Activated T-cell treated with anti-CD3 and anti-CD28 coated beads, Interleukin-2, amount 50 U/mL, for 24 hours (primary cell): Measurements from ENCODE around the gene CKS2.

ENCODE experiments used
- DNase-seq: peaks from one replicate; pipeline ENCODE4 v3.0.0-alpha.2; 2020
- H3K27ac Mint-ChIP-seq: 2 replicates; pipeline ENCODE4 v1.8.0; 2020; ENCODE audit warnings: mild to moderate bottlenecking, mixed read lengths
- H3K27me3 Mint-ChIP-seq: 2 replicates; pipeline ENCODE4 v1.8.0; 2020; ENCODE audit warnings: mixed read lengths
- H3K36me3 Mint-ChIP-seq: 2 replicates; pipeline ENCODE4 v1.8.0; 2020; ENCODE audit warnings: low read depth, mixed read lengths
- H3K4me1 Mint-ChIP-seq: 2 replicates; pipeline ENCODE4 v1.8.0; 2020; ENCODE audit warnings: low read depth, mixed read lengths
- H3K4me3 Mint-ChIP-seq: 2 replicates; pipeline ENCODE4 v1.8.0; 2020; ENCODE audit warnings: mild to moderate bottlenecking, moderate library complexity, mixed read lengths
- H3K9me3 Mint-ChIP-seq: 2 replicates; pipeline ENCODE4 v1.8.0; 2020; ENCODE audit warnings: mixed read lengths

Gene CKS2

GRCh38 chr9:89350988-89351557 lies 40.1 kb downstream of the CKS2 start:
- H3K36me3 Mint-ChIP-seq = peaks cover 100% of the 10 kb centered on the region
- peaks cover 29% of the 10 kb centered on the region for H3K4me1 Mint-ChIP-seq
- H3K4me3 Mint-ChIP-seq = no peak overlapping the region
- H3K9me3 Mint-ChIP-seq = no peaks in the 10 kb centered on the region
- DNase-seq = no peak
- H3K27ac Mint-ChIP-seq = peak overlapping the region; percentile 88
- H3K27me3 Mint-ChIP-seq = no peaks in the 10 kb centered on the region

- H3K27me3 Mint-ChIP-seq = no peaks in the 10 kb centered on the region
- H3K9me3 Mint-ChIP-seq = no peaks in the 10 kb centered on the region
- H3K4me1 Mint-ChIP-seq = peaks cover 33% of the 10 kb centered on the region
- peak overlapping the region; percentile 88 for H3K27ac Mint-ChIP-seq
- no peak overlapping the region for H3K4me3 Mint-ChIP-seq
- no peak for DNase-seq
- H3K36me3 Mint-ChIP-seq = peaks cover 100% of the 10 kb centered on the region
These were observed 40.7 kb downstream of the CKS2 start for GRCh38 chr9:89351584-89352300.

GRCh38 chr9:89352451-89352850 lies 41.5 kb downstream of the CKS2 start:
- H3K4me1 Mint-ChIP-seq = peaks cover 40% of the 10 kb centered on the region
- no peak overlapping the region for H3K4me3 Mint-ChIP-seq
- no peaks in the 10 kb centered on the region for H3K9me3 Mint-ChIP-seq
- H3K36me3 Mint-ChIP-seq = peaks cover 100% of the 10 kb centered on the region
- H3K27ac Mint-ChIP-seq = peak overlapping the region; percentile 88
- H3K27me3 Mint-ChIP-seq = no peaks in the 10 kb centered on the region
- no peak for DNase-seq

GRCh38 chr9:89352874-89353649 lies 42.1 kb downstream of the CKS2 start:
- H3K9me3 Mint-ChIP-seq = no peaks in the 10 kb centered on the region
- peaks cover 43% of the 10 kb centered on the region for H3K4me1 Mint-ChIP-seq
- H3K4me3 Mint-ChIP-seq = no peak overlapping the region
- DNase-seq = no peak
- peak overlapping the region; percentile 88 for H3K27ac Mint-ChIP-seq
- H3K36me3 Mint-ChIP-seq = peaks cover 100% of the 10 kb centered on the region
- no peaks in the 10 kb centered on the region for H3K27me3 Mint-ChIP-seq

GRCh38 chr9:89353989-89354388 lies 43.0 kb downstream of the CKS2 start:
- Mint-ChIP-seq H3K36me3 (peaks cover 100% of the 10 kb centered on the region), H3K27ac (peak overlapping the region; percentile 78), H3K4me3 (no peak overlapping the region), H3K9me3 (no peaks in the 10 kb centered on the region), H3K27me3 (no peaks in the 10 kb centered on the region), H3K4me1 (peaks cover 43% of the 10 kb centered on the region)
- no peak for DNase-seq

- H3K27me3 Mint-ChIP-seq = no peaks in the 10 kb centered on the region
- peaks cover 43% of the 10 kb centered on the region for H3K4me1 Mint-ChIP-seq
- peak overlapping the region; percentile 61 for H3K27ac Mint-ChIP-seq
- H3K36me3 Mint-ChIP-seq = peaks cover 100% of the 10 kb centered on the region
- DNase-seq = no peak
- H3K9me3 Mint-ChIP-seq = no peaks in the 10 kb centered on the region
- H3K4me3 Mint-ChIP-seq = no peak overlapping the region
These were observed 43.5 kb downstream of the CKS2 start for GRCh38 chr9:89354471-89354870.

GRCh38 chr9:89356782-89357181 lies 45.8 kb downstream of the CKS2 start:
- H3K27ac Mint-ChIP-seq = peak overlapping the region; percentile 85
- no peaks in the 10 kb centered on the region for H3K9me3 Mint-ChIP-seq
- H3K4me3 Mint-ChIP-seq = no peak overlapping the region
- no peaks in the 10 kb centered on the region for H3K27me3 Mint-ChIP-seq
- peaks cover 100% of the 10 kb centered on the region for H3K36me3 Mint-ChIP-seq
- H3K4me1 Mint-ChIP-seq = peaks cover 35% of the 10 kb centered on the region
- no peak for DNase-seq

- no peak for DNase-seq
- Mint-ChIP-seq H3K27ac (peak overlapping the region; percentile 85), H3K36me3 (peaks cover 100% of the 10 kb centered on the region), H3K27me3 (no peaks in the 10 kb centered on the region), H3K4me3 (no peak overlapping the region), H3K9me3 (no peaks in the 10 kb centered on the region), H3K4me1 (peaks cover 28% of the 10 kb centered on the region)
These were observed 46.6 kb downstream of the CKS2 start for GRCh38 chr9:89357331-89358197.

GRCh38 chr9:89358376-89358916 lies 47.5 kb downstream of the CKS2 start:
- Mint-ChIP-seq H3K4me1 (peaks cover 22% of the 10 kb centered on the region), H3K36me3 (peaks cover 96% of the 10 kb centered on the region), H3K9me3 (no peaks in the 10 kb centered on the region), H3K27me3 (no peaks in the 10 kb centered on the region), H3K4me3 (no peak overlapping the region), H3K27ac (peak overlapping the region; percentile 85)
- no peak for DNase-seq

- peaks cover 95% of the 10 kb centered on the region for H3K36me3 Mint-ChIP-seq
- H3K27ac Mint-ChIP-seq = peak overlapping the region; percentile 85
- H3K4me1 Mint-ChIP-seq = peaks cover 20% of the 10 kb centered on the region
- DNase-seq = no peak
- H3K27me3 Mint-ChIP-seq = no peaks in the 10 kb centered on the region
- no peaks in the 10 kb centered on the region for H3K9me3 Mint-ChIP-seq
- H3K4me3 Mint-ChIP-seq = no peak overlapping the region
These were observed 48.0 kb downstream of the CKS2 start for GRCh38 chr9:89358985-89359384.

GRCh38 chr9:89359751-89360261 lies 48.8 kb downstream of the CKS2 start:
- no peak for DNase-seq
- no peak overlapping the region for H3K4me3 Mint-ChIP-seq
- H3K36me3 Mint-ChIP-seq = peaks cover 93% of the 10 kb centered on the region
- H3K27ac Mint-ChIP-seq = peak overlapping the region; percentile 82
- H3K27me3 Mint-ChIP-seq = no peaks in the 10 kb centered on the region
- no peaks in the 10 kb centered on the region for H3K9me3 Mint-ChIP-seq
- peaks cover 20% of the 10 kb centered on the region for H3K4me1 Mint-ChIP-seq

- H3K36me3 Mint-ChIP-seq = peaks cover 88% of the 10 kb centered on the region
- H3K4me1 Mint-ChIP-seq = peaks cover 20% of the 10 kb centered on the region
- H3K4me3 Mint-ChIP-seq = no peak overlapping the region
- peak overlapping the region; percentile 61 for H3K27ac Mint-ChIP-seq
- no peaks in the 10 kb centered on the region for H3K27me3 Mint-ChIP-seq
- DNase-seq = no peak
- no peaks in the 10 kb centered on the region for H3K9me3 Mint-ChIP-seq
These were observed 49.5 kb downstream of the CKS2 start for GRCh38 chr9:89360465-89360864.

- Mint-ChIP-seq H3K36me3 (peaks cover 87% of the 10 kb centered on the region), H3K4me3 (no peak overlapping the region), H3K4me1 (peaks cover 20% of the 10 kb centered on the region), H3K9me3 (no peaks in the 10 kb centered on the region), H3K27ac (peak overlapping the region; percentile 12), H3K27me3 (no peaks in the 10 kb centered on the region)
- DNase-seq = no peak
These were observed 50.0 kb downstream of the CKS2 start for GRCh38 chr9:89361031-89361430.
